Measurements from ENCODE around the gene MACROD2. TPM values are rescaled to one million over a fixed set of nuclear protein-coding genes. Genes with fewer than 3 reads are reported as not detected.
A peak's percentile ranks its signal among the peaks of the same experiment; 100 is the strongest.

Gene MACROD2
- total RNA-seq, 1 experiment from 2014 or later: not detected

GRCh38 chr20:15702161-15702560 is 1706.8 kb downstream of the MACROD2 start:
- DNase-seq (ENCODE audit: low spot score): no peak
- in situ Hi-C loops (cut with HindIII; ENCODE audit: low sequenced_read_pairs): no loop called here

GRCh38 chr20:15703171-15703911 is 1708.0 kb downstream of the MACROD2 start:
- in situ Hi-C loops (cut with HindIII; ENCODE audit: low sequenced_read_pairs): no loop called here
- DNase-seq (ENCODE audit: low spot score): no peak

GRCh38 chr20:15705975-15706374 is 1710.7 kb downstream of the MACROD2 start:
- in situ Hi-C loops (cut with HindIII; ENCODE audit: low sequenced_read_pairs): no loop called here
- DNase-seq (ENCODE audit: low spot score): no peak

GRCh38 chr20:15706719-15707118 is 1711.4 kb downstream of the MACROD2 start:
- DNase-seq (ENCODE audit: low spot score): no peak
- in situ Hi-C loops (cut with HindIII; ENCODE audit: low sequenced_read_pairs): no loop called here

GRCh38 chr20:15708984-15709598 is 1713.8 kb downstream of the MACROD2 start:
- DNase-seq (ENCODE audit: low spot score): no peak
- in situ Hi-C loops (cut with HindIII; ENCODE audit: low sequenced_read_pairs): no loop called here

GRCh38 chr20:15710636-15711035 is 1715.3 kb downstream of the MACROD2 start:
- DNase-seq (ENCODE audit: low spot score): no peak
- in situ Hi-C loops (cut with HindIII; ENCODE audit: low sequenced_read_pairs): no loop called here

- no peak for DNase-seq (ENCODE audit: low spot score)
- in situ Hi-C loops (cut with HindIII; ENCODE audit: low sequenced_read_pairs): no loop called here
Observed at GRCh38 chr20:15711177-15711576, 1715.9 kb downstream of the MACROD2 start.

GRCh38 chr20:15716256-15716655 is 1720.9 kb downstream of the MACROD2 start:
- DNase-seq (ENCODE audit: low spot score): peak; percentile 27
- in situ Hi-C loops (cut with HindIII; ENCODE audit: low sequenced_read_pairs): no loop called here

- in situ Hi-C loops (cut with HindIII; ENCODE audit: low sequenced_read_pairs): no loop called here
- no peak for DNase-seq (ENCODE audit: low spot score)
Observed at GRCh38 chr20:15726416-15726815, 1731.1 kb downstream of the MACROD2 start.

GRCh38 chr20:15734052-15734451 is 1738.7 kb downstream of the MACROD2 start:
- in situ Hi-C loops (cut with HindIII; ENCODE audit: low sequenced_read_pairs): no loop called here
- no peak for DNase-seq (ENCODE audit: low spot score)

- DNase-seq (ENCODE audit: low spot score): no peak
- in situ Hi-C loops (cut with HindIII; ENCODE audit: low sequenced_read_pairs): no loop called here
Observed at GRCh38 chr20:15739035-15739434, 1743.7 kb downstream of the MACROD2 start.

- in situ Hi-C loops (cut with HindIII; ENCODE audit: low sequenced_read_pairs): no loop called here
- no peak for DNase-seq (ENCODE audit: low spot score)
Observed at GRCh38 chr20:15740046-15740775, 1744.9 kb downstream of the MACROD2 start.

GRCh38 chr20:15742087-15742486 is 1746.8 kb downstream of the MACROD2 start:
- in situ Hi-C loops (cut with HindIII; ENCODE audit: low sequenced_read_pairs): no loop called here
- DNase-seq (ENCODE audit: low spot score): no peak

GRCh38 chr20:15742627-15743026 is 1747.3 kb downstream of the MACROD2 start:
- no peak for DNase-seq (ENCODE audit: low spot score)
- in situ Hi-C loops (cut with HindIII; ENCODE audit: low sequenced_read_pairs): no loop called here

GRCh38 chr20:15756002-15756753 is 1760.9 kb downstream of the MACROD2 start:
- no peak for DNase-seq (ENCODE audit: low spot score)
- in situ Hi-C loops (cut with HindIII; ENCODE audit: low sequenced_read_pairs): no loop called here

- in situ Hi-C loops (cut with HindIII; ENCODE audit: low sequenced_read_pairs): no loop called here
- no peak for DNase-seq (ENCODE audit: low spot score)
Observed at GRCh38 chr20:15756754-15757115, 1761.4 kb downstream of the MACROD2 start.

GRCh38 chr20:15759594-15759993 is 1764.3 kb downstream of the MACROD2 start:
- in situ Hi-C loops (cut with HindIII; ENCODE audit: low sequenced_read_pairs): no loop called here
- DNase-seq (ENCODE audit: low spot score): peak; percentile 8

GRCh38 chr20:15760001-15760621 is 1764.8 kb downstream of the MACROD2 start:
- peak; percentile 12 for DNase-seq (ENCODE audit: low spot score)
- in situ Hi-C loops (cut with HindIII; ENCODE audit: low sequenced_read_pairs): no loop called here

- in situ Hi-C loops (cut with HindIII; ENCODE audit: low sequenced_read_pairs): no loop called here
- no peak for DNase-seq (ENCODE audit: low spot score)
Observed at GRCh38 chr20:15763366-15763765, 1768.0 kb downstream of the MACROD2 start.

All from G401 (cell line).